Smooth muscle cell of the pulmonary artery (primary cell): ENCODE measurements around the gene OR6F1. TPM values are rescaled to one million over a fixed set of nuclear protein-coding genes. Genes with fewer than 3 reads are reported as not detected.

Experiments used
- total RNA-seq: library from RNA; depleted of rRNA; stranded (reverse); fragments of >200 nt; gene quantifications from 2 replicates; pipeline ENCODE4 v1.2.3, GENCODE V29; 2014

Gene OR6F1
- total RNA-seq: not detected in 2 replicates

GRCh38 chr1:247716546-247716945, at the start of gene OR6F1:
OR6F1 (minus strand) TSS chr1:247716646; CDS start chr1:247712755, 3,891 bp downstream.

GRCh38 chr1:247760456-247760855, 44.0 kb upstream of the OR6F1 start, which contains the start of gene OR1C1:
OR1C1 (minus strand) TSS chr1:247760556; CDS start chr1:247758406, 2,150 bp downstream.

DNA sequence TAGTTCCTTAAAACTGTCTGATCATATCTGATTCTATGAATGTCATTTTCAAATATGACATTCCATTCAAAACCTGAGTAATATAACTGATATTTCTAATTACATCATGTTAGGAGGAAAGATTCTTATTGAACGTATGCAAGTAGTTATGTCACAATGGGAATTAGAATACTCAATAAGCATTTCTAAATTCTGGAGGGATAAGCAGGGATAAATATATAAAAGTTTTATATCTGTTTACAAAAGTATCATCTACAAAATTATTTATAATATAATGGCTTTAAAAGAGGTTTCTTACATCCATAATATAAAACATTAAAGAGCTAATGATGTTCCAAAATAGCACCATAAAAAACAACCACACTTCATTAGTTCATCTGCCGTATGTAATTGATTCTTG, 31.6 kb upstream of the OR6F1 start, which contains the start of gene OR14A2:
OR14A2 (minus strand) TSS at position 101 of the 400 bp plus-strand sequence.

GRCh38 chr1:247738315-247738714, 21.9 kb upstream of the OR6F1 start, which contains the start of gene OR14K1:
OR14K1 (plus strand) TSS chr1:247738615; CDS start chr1:247738615, 0 bp downstream.

GRCh38 chr1:247679639-247680038, 36.8 kb downstream of the OR6F1 start, which contains the start of gene OR13G1:
OR13G1 (minus strand) TSS chr1:247679739; CDS start chr1:247673041, 6,698 bp downstream.

Other genes with a start within 250 kb of the OR6F1 start
- gene OR2C3, start 180.2 kb downstream of the OR6F1 start, total RNA-seq: not detected in 2 replicates
- 0.13 TPM in 1 of 2 replicates, not detected in the other for gene GCSAML, start 167.5 kb downstream of the OR6F1 start, total RNA-seq
- gene OR2G2, start 128.3 kb downstream of the OR6F1 start, total RNA-seq: not detected in 2 replicates
- gene OR2G3, start 111.1 kb downstream of the OR6F1 start, total RNA-seq: not detected in 2 replicates
- gene OR13G1, start 36.9 kb downstream of the OR6F1 start, total RNA-seq: not detected in 2 replicates
- not detected in 2 replicates for gene OR14K1, start 22.0 kb upstream of the OR6F1 start, total RNA-seq
- not detected in 2 replicates for gene OR14A2, start 31.5 kb upstream of the OR6F1 start, total RNA-seq
- gene OR1C1, start 43.9 kb upstream of the OR6F1 start, total RNA-seq: not detected in 2 replicates
- gene OR14A16, start 107.5 kb upstream of the OR6F1 start, total RNA-seq: not detected in 2 replicates
- not detected in 2 replicates for gene OR11L1, start 125.2 kb upstream of the OR6F1 start, total RNA-seq
- gene TRIM58, start 140.5 kb upstream of the OR6F1 start, total RNA-seq: 0.07 and 0.13 TPM in 2 replicates
- not detected in 2 replicates for gene OR2W3, start 178.9 kb upstream of the OR6F1 start, total RNA-seq
- gene OR2T8, start 203.6 kb upstream of the OR6F1 start, total RNA-seq: not detected in 2 replicates
- gene OR2AJ1, start 208.2 kb upstream of the OR6F1 start, total RNA-seq: not detected in 2 replicates
- gene OR2L8, start 232.2 kb upstream of the OR6F1 start, total RNA-seq: not detected in 2 replicates
- gene OR2AK2, start 248.6 kb upstream of the OR6F1 start, total RNA-seq: not detected in 2 replicates